A549 (cell line): ENCODE results near the gene RTP2. TPM values are rescaled to one million over a fixed set of nuclear protein-coding genes. Genes with fewer than 3 reads are reported as not detected.
A peak's percentile ranks its signal among the peaks of the same experiment; 100 is the strongest.

Experiments
- ATAC-seq, 2 experiments: fragments of 200-7000 bp in 1 of 2; fragments of >200 bp in 1 of 2; cut with Nextera tagmentation in 1 of 2; cut with Tn5 transposase in 1 of 2; 3 replicates each; pipeline versions ENCODE4 v1.8.0 to v1.9.1; 2018 to 2020; ENCODE audit warnings: mild to moderate bottlenecking in 1 of 2, moderate library complexity in 1 of 2
- CTCF ChIA-PET: fragments of 300-600 bp; sonication (Branson Sonifier 250); formaldehyde crosslinking; extraction: SDS; loops from one replicate; lab custom pipeline; 2021; ENCODE audit warnings: antibody characterized with exemption, inconsistent platforms; lab: Yijun Ruan, JAX
- POLR2A ChIA-PET: fragments of 350-600 bp; formaldehyde crosslinking; extraction: SDS; loops from one replicate; lab custom pipeline; 2021; ENCODE audit warnings: antibody characterized with exemption, inconsistent platforms; lab: Yijun Ruan, JAX
- DNase-seq, 2 experiments: peaks; one replicate each; pipeline versions ENCODE4 v3.0.0 to v3.0.0-alpha.2; 2011 to 2016; ENCODE audit warnings: low read depth in 1 of 2, low spot score in 1 of 2
- FAIRE-seq: peaks from 2 replicates; lab custom pipeline; 2011; peaks lifted over from hg19 to GRCh38; lab: Jason Lieb, UNC
- H3K27ac ChIP-seq, 2 experiments: fragments of >200 bp; sonication (Bioruptor Twin); formaldehyde crosslinking; 3 replicates each; pipeline ENCODE4 v1.5.1; 2016 to 2017
- H3K4me1 ChIP-seq: fragments of >200 bp; sonication (Bioruptor Twin); formaldehyde crosslinking; 3 replicates; pipeline ENCODE4 v1.6.1; 2016
- H3K4me2 ChIP-seq: fragments of >200 bp; sonication (Bioruptor Twin); formaldehyde crosslinking; 3 replicates; pipeline ENCODE4 v1.6.1; 2016
- H3K4me3 ChIP-seq: fragments of >200 bp; sonication (Bioruptor Twin); formaldehyde crosslinking; 3 replicates; pipeline ENCODE4 v1.5.1; 2016
- H3K9me3 ChIP-seq: fragments of >200 bp; sonication (Bioruptor Twin); formaldehyde crosslinking; 3 replicates; pipeline ENCODE4 v1.6.1; 2016
- ATOH8 ChIP-seq: fragments of 250-450 bp; sonication (Bioruptor Pico); IDR thresholded peaks from 2 replicates; pipeline ENCODE4 v1.5.0; 2020; ENCODE audit warnings: low read depth, mild to moderate bottlenecking, moderate library complexity
- BCL3 ChIP-seq: fragments of >200 bp; sonication (Bioruptor Twin); formaldehyde crosslinking; IDR thresholded peaks from 3 replicates; pipeline ENCODE4 v1.6.1; 2016
- CBX8 ChIP-seq: fragments of 200-600 bp; sonication (generic); IDR thresholded peaks from 2 replicates; pipeline ENCODE4 v1.6.1; 2016
- FOSL2 ChIP-seq, 2 experiments: fragments of 450-650 bp in 1 of 2; fragments of >200 bp in 1 of 2; sonication (Bioruptor Twin) in 1 of 2; formaldehyde crosslinking; IDR thresholded peaks; 2 replicates each; pipeline versions ENCODE4 v1.5.0 to v1.6.1; 2016 to 2020; ENCODE audit warnings: mild to moderate bottlenecking in 1 of 2, moderate library complexity in 1 of 2
- HOXB5 ChIP-seq: fragments of 250-450 bp; sonication (Bioruptor Pico); IDR thresholded peaks from 2 replicates; pipeline ENCODE4 v1.5.0; 2020; ENCODE audit warnings: mild to moderate bottlenecking, moderate library complexity
- KDM1A ChIP-seq: fragments of 200-600 bp; sonication (generic); IDR thresholded peaks from 2 replicates; pipeline ENCODE4 v1.6.1; 2016; ENCODE audit warnings: low read depth, mild to moderate bottlenecking
- KDM5A ChIP-seq: fragments of 200-600 bp; sonication (generic); IDR thresholded peaks from 2 replicates; pipeline ENCODE4 v1.6.1; 2016; ENCODE audit warnings: antibody characterized with exemption, mild to moderate bottlenecking
- MAFK ChIP-seq: fragments of 450-650 bp; IDR thresholded peaks from 2 replicates; pipeline ENCODE4 v1.6.1; 2014; ENCODE audit not compliant: partially characterized antibody
- MAX ChIP-seq: IDR thresholded peaks from 2 replicates; pipeline ENCODE4 v1.6.1; 2012
- NPAS2 ChIP-seq: fragments of 250-450 bp; sonication (Bioruptor Pico); IDR thresholded peaks from 2 replicates; pipeline ENCODE4 v1.8.0; 2022; ENCODE audit warnings: mild to moderate bottlenecking, moderate library complexity, borderline replicate concordance
- SMC3 ChIP-seq: fragments of >200 bp; sonication (Bioruptor Twin); formaldehyde crosslinking; IDR thresholded peaks from 3 replicates; pipeline ENCODE4 v1.6.1; 2018; ENCODE audit warnings: inconsistent platforms
- SREBF2 ChIP-seq: fragments of 450-650 bp; IDR thresholded peaks from 2 replicates; pipeline ENCODE4 v1.6.1; 2014; ENCODE audit warnings: mild to moderate bottlenecking, moderate library complexity
- ZNF302 ChIP-seq: fragments of 250-450 bp; sonication (Bioruptor Pico); IDR thresholded peaks from 2 replicates; pipeline ENCODE4 v1.9.0; 2021; ENCODE audit warnings: inconsistent platforms, mild to moderate bottlenecking, moderate library complexity
- WGBS: methylation state at CpG from one replicate; pipeline ENCODE4 v1.1.6; 2017; ENCODE audit errors: missing lambda C conversion rate; 5-methylcytosine and 5-hydroxymethylcytosine counted together
- polyA plus RNA-seq, 4 experiments: library from polyadenylated mRNA; depleted of rRNA in 3 of 4; stranded (reverse); fragments of >200 nt; fragmentation: RNase III in 1 of 4; extraction: RNeasy Plus Mini Kit Qiagen cat#74134 plus additional on column Dnase treatment in 1 of 4; gene quantifications; 2 replicates in 3 of 4; 3 replicates in 1 of 4; pipeline ENCODE4 v1.2.3, GENCODE V29; 2011 to 2017
- TF ChIP-seq, protein P1 (sequence below): fragments of 250-450 bp; sonication (Bioruptor Pico); IDR thresholded peaks from 2 replicates; pipeline ENCODE4 v1.5.0; 2021; ENCODE audit warnings: mild to moderate bottlenecking, moderate library complexity, borderline replicate concordance
- TF ChIP-seq, protein P2 (sequence below): fragments of >200 bp; sonication (Bioruptor Twin); formaldehyde crosslinking; IDR thresholded peaks from 3 replicates; pipeline ENCODE4 v1.5.1; 2016
- TF ChIP-seq, protein P3 (sequence below): fragments of 450-650 bp; IDR thresholded peaks from 2 replicates; pipeline ENCODE4 v1.6.1; 2014; ENCODE audit warnings: antibody characterized with exemption
- TF ChIP-seq, protein P4 (sequence below): IDR thresholded peaks from 2 replicates; pipeline ENCODE4 v1.6.1; 2012; ENCODE audit warnings: low read depth, borderline replicate concordance

The RTP2 gene
- polyA plus RNA-seq, 2 of the 4 experiments (the other 2 are of a cell fraction): not detected

- TF ChIP-seq, protein P1, sequence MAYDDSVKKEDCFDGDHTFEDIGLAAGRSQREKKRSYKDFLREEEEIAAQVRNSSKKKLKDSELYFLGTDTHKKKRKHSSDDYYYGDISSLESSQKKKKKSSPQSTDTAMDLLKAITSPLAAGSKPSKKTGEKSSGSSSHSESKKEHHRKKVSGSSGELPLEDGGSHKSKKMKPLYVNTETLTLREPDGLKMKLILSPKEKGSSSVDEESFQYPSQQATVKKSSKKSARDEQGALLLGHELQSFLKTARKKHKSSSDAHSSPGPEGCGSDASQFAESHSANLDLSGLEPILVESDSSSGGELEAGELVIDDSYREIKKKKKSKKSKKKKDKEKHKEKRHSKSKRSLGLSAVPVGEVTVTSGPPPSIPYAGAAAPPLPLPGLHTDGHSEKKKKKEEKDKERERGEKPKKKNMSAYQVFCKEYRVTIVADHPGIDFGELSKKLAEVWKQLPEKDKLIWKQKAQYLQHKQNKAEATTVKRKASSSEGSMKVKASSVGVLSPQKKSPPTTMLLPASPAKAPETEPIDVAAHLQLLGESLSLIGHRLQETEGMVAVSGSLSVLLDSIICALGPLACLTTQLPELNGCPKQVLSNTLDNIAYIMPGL (CRISPR knock-in tag): no peak
- no peak for TF ChIP-seq FOSL2 (IDR thresholded peaks at IDR 0.05)
- TF ChIP-seq FOSL2 (CRISPR knock-in tag; IDR thresholded peaks at IDR 0.05): no peak
- no peak for TF ChIP-seq MAFK
These were observed 36.2 kb upstream of the RTP2 start (continued) for GRCh38 chr3:187738331-187739093.

DNA sequence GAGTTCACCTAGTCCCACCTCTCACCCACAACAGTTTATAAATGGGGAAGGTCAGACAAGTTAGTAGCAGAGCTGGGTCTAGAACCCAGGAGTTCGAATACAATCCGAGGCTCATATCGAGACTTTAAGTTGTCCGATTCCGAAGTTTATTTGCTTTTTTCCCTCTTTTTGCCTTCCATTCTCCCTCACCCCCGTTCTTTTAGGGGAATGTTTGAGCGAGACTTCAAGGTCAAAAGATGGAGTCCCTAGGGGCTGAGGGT, 35.6 kb upstream of the RTP2 start:
- FAIRE-seq: no peak
- Histone ChIP-seq H3K27ac (peak overlapping the region; percentile 68 to 84), H3K4me2 (peak overlapping the region; percentile 96), H3K9me3 (no peaks in the 10 kb centered on the region)
- ChIA-PET CTCF (interaction anchor here (1.0 to 8.6 kb wide), 11 partner anchors 494 to 1491 kb away, joined by 3 to 221 read pairs (median 5); no protein-coding TSS in a partner anchor), POLR2A (no interaction called here)
- 3% methylated on average over 7 of the region's 7 CpGs for WGBS
- DNase-seq: no peak
- TF ChIP-seq ZNF302 (CRISPR knock-in tag) (no peak), FOSL2 (IDR thresholded peaks at IDR 0.05) (no peak), FOSL2 (CRISPR knock-in tag; IDR thresholded peaks at IDR 0.05) (no peak), KDM1A (no peak), MAFK (no peak), NPAS2 (CRISPR knock-in tag) (no peak), BCL3 (no peak), KDM5A (no peak), SREBF2 (no peak), MAX (no peak), CBX8 (no peak), HOXB5 (CRISPR knock-in tag) (no peak), SMC3 (no peak), ATOH8 (CRISPR knock-in tag) (no peak)
- TF ChIP-seq, protein P2, sequence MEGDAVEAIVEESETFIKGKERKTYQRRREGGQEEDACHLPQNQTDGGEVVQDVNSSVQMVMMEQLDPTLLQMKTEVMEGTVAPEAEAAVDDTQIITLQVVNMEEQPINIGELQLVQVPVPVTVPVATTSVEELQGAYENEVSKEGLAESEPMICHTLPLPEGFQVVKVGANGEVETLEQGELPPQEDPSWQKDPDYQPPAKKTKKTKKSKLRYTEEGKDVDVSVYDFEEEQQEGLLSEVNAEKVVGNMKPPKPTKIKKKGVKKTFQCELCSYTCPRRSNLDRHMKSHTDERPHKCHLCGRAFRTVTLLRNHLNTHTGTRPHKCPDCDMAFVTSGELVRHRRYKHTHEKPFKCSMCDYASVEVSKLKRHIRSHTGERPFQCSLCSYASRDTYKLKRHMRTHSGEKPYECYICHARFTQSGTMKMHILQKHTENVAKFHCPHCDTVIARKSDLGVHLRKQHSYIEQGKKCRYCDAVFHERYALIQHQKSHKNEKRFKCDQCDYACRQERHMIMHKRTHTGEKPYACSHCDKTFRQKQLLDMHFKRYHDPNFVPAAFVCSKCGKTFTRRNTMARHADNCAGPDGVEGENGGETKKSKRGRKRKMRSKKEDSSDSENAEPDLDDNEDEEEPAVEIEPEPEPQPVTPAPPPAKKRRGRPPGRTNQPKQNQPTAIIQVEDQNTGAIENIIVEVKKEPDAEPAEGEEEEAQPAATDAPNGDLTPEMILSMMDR: no peak
- TF ChIP-seq, protein P3, sequence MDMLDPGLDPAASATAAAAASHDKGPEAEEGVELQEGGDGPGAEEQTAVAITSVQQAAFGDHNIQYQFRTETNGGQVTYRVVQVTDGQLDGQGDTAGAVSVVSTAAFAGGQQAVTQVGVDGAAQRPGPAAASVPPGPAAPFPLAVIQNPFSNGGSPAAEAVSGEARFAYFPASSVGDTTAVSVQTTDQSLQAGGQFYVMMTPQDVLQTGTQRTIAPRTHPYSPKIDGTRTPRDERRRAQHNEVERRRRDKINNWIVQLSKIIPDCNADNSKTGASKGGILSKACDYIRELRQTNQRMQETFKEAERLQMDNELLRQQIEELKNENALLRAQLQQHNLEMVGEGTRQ: no peak
- TF ChIP-seq, protein P4, sequence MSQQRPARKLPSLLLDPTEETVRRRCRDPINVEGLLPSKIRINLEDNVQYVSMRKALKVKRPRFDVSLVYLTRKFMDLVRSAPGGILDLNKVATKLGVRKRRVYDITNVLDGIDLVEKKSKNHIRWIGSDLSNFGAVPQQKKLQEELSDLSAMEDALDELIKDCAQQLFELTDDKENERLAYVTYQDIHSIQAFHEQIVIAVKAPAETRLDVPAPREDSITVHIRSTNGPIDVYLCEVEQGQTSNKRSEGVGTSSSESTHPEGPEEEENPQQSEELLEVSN: no peak
- TF ChIP-seq, all 56 proteins: peak for 0
- H3K4me3 ChIP-seq: peak overlapping the region; percentile 60
- ATAC-seq: no peak
- peaks cover 34% of the 10 kb centered on the region for H3K4me1 ChIP-seq
